Thoracic aorta (tissue), 2 donors: ENCODE results near the gene SIL1. TPM values are rescaled to one million over a fixed set of nuclear protein-coding genes. Genes with fewer than 3 reads are reported as not detected.
"Not testable (repeated sequence)": the region's sequence is repeated elsewhere in the genome, so short reads cannot be mapped to it uniquely, and the experiment has no call there.

ENCODE experiments used
- ATAC-seq: fragments of 150-250 bp; one replicate; pipeline ENCODE4 v1.8.0; 2017; ENCODE audit warnings: low read depth; ENCODE audit not compliant: insufficient number of reproducible peaks, low FRiP score
- DNase-seq: peaks from one replicate; pipeline ENCODE4 v3.0.0-alpha.2; 2020; ENCODE audit warnings: low spot score
- H3K27ac ChIP-seq, 2 donors: fragments of 200-600 bp; sonication (generic); 1 replicate in 1 of 2; 2 replicates in 1 of 2; pipeline ENCODE4 v1.5.1; 2016; ENCODE audit warnings: mild to moderate bottlenecking in 2 of 2, moderate library complexity in 2 of 2
- H3K27me3 ChIP-seq: fragments of 200-600 bp; sonication (generic); replicated peaks from 2 replicates; pipeline ENCODE4 v1.6.0; 2016; ENCODE audit warnings: mild to moderate bottlenecking; ENCODE audit not compliant: insufficient read depth
- H3K36me3 ChIP-seq: fragments of 200-600 bp; sonication (generic); one replicate; pipeline ENCODE4 v1.5.1; 2016
- H3K4me1 ChIP-seq, 2 donors: fragments of 200-600 bp; sonication (generic); 1 replicate in 1 of 2; 2 replicates in 1 of 2; pipeline versions ENCODE4 v1.5.1 to v1.6.0; 2016; ENCODE audit warnings: low read depth in 2 of 2, mild to moderate bottlenecking in 1 of 2; ENCODE audit not compliant: control insufficient read depth in 1 of 2
- H3K4me3 ChIP-seq: fragments of 200-600 bp; sonication (generic); 2 replicates; pipeline ENCODE4 v1.5.1; 2016; ENCODE audit warnings: mild to moderate bottlenecking
- H3K9me3 ChIP-seq: fragments of 200-600 bp; sonication (generic); 2 replicates; pipeline ENCODE4 v1.5.1; 2016
- CTCF ChIP-seq: fragments of 200-600 bp; sonication (generic); IDR thresholded peaks from one replicate; pipeline ENCODE4 v1.5.1; 2019; ENCODE audit warnings: antibody characterized with exemption
- total RNA-seq, 2 donors: library from RNA; depleted of rRNA; stranded (reverse); fragments of >200 nt; gene quantifications; one replicate each; pipeline versions ENCODE4 v1.1.0 to v1.2.3, GENCODE V29; 2016

SIL1 gene
- total RNA-seq, 2 donors from 2014 or later = 33.1 to 41.2 TPM

- no peaks in the 10 kb centered on the region for H3K27me3 ChIP-seq
- H3K4me1 ChIP-seq = no peaks in the 10 kb centered on the region
- H3K27ac ChIP-seq = no peak overlapping the region
- no peak for TF ChIP-seq CTCF
- no peaks in the 10 kb centered on the region for H3K36me3 ChIP-seq
- H3K4me3 ChIP-seq = no peak overlapping the region
- H3K9me3 ChIP-seq = no peaks in the 10 kb centered on the region
- no peak for ATAC-seq
- DNase-seq = no peak
Observed at GRCh38 chr5:139222346-139222745, 24.2 kb upstream of the SIL1 start.

GRCh38 chr5:139218038-139218437 is 19.9 kb upstream of the SIL1 start:
- H3K4me1 ChIP-seq, ATAC-seq, DNase-seq, H3K27me3 ChIP-seq, H3K9me3 ChIP-seq, H3K27ac ChIP-seq, H3K36me3 ChIP-seq, H3K4me3 ChIP-seq: not testable (repeated sequence)

GRCh38 chr5:139215107-139215975 is 17.2 kb upstream of the SIL1 start:
- no peak overlapping the region for H3K27ac ChIP-seq
- no peaks in the 10 kb centered on the region for H3K9me3 ChIP-seq
- no peak overlapping the region for H3K4me3 ChIP-seq
- DNase-seq = no peak
- H3K4me1 ChIP-seq = peaks cover 0 to 3% of the 10 kb centered on the region in 2 donors
- ATAC-seq = no peak
- TF ChIP-seq CTCF = no peak
- no peaks in the 10 kb centered on the region for H3K36me3 ChIP-seq
- H3K27me3 ChIP-seq = no peaks in the 10 kb centered on the region

GRCh38 chr5:139214646-139215045 is 16.5 kb upstream of the SIL1 start:
- Histone ChIP-seq H3K27ac (no peak overlapping the region), H3K9me3 (no peaks in the 10 kb centered on the region), H3K4me1 (peaks cover 0 to 3% of the 10 kb centered on the region in 2 donors), H3K36me3 (no peaks in the 10 kb centered on the region), H3K27me3 (no peaks in the 10 kb centered on the region), H3K4me3 (no peak overlapping the region)
- no peak for TF ChIP-seq CTCF
- DNase-seq (no peak), ATAC-seq (no peak)

- no peaks in the 10 kb centered on the region for H3K27me3 ChIP-seq
- no peaks in the 10 kb centered on the region for H3K36me3 ChIP-seq
- no peak for TF ChIP-seq CTCF
- DNase-seq (no peak), ATAC-seq (no peak)
- H3K27ac ChIP-seq = no peak overlapping the region
- H3K9me3 ChIP-seq = no peaks in the 10 kb centered on the region
- no peak overlapping the region for H3K4me3 ChIP-seq
- peaks cover 0 to 3% of the 10 kb centered on the region in 2 donors for H3K4me1 ChIP-seq
Observed at GRCh38 chr5:139212906-139213305, 14.7 kb upstream of the SIL1 start.
